ENCODE results near the gene PBXIP1. TPM values are rescaled to one million over a fixed set of nuclear protein-coding genes. Genes with fewer than 3 reads are reported as not detected.
A peak's percentile ranks its signal among the peaks of the same experiment; 100 is the strongest.

PBXIP1 gene
- total RNA-seq, 1 experiment from 2014 or later, result 26.5 TPM

DNA sequence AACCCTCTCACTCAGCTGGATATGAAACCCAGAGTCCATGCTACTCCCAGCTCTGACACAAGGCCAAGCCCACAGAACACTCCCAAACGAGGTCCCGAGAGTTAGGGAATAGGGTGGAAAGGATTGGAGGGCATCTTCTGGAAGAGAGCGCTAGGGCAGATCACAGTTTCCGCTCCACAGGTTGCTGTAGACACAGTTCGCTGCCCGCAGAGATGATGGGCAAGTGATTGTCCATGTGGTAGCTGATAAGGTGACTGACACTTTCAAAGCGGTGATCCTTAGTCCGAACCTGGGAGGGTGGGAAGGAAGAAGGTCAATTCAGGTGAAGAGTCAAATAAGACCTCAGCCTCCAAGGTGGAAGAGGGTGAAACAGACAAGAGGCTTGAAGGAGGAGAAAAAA, 7.7 kb upstream of the PBXIP1 start:
- peaks cover 29% of the 10 kb centered on the region for H3K4me1 Mint-ChIP-seq
- CTCF ChIA-PET, result interaction anchor here (4.1 kb wide), 1 partner anchor 36 kb away, joined by 25 read pairs; no protein-coding TSS in a partner anchor

DNA sequence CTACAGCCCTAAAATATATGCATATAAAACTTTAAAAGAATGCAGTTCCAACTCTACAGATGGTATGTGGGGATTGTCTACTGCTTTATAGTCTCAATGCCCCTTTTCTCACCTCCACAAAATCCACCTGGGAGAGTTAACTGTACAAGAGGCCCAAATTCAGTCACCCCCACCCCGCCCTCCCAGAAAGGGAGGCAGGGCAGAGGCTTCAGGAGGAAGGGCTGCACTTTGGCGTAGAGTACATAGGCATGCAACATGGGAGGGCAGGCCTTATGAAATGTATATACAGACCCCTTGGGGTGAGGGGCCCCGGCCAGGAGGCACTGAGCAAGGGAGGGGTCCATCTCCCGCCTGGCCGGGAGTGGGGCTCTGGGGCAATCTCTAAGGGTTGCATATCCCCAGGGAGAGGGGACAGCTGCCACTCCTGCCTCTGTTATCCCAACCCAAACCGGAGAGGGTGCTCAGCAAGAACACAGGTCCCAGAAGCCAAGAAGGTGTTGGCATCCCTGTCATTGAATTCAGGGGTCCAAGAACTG, 7.0 kb upstream of the PBXIP1 start:
- Mint-ChIP-seq H3K4me3 (peak overlapping the region; percentile 81), H3K36me3 (peaks cover 56% of the 10 kb centered on the region), H3K4me1 (peaks cover 22% of the 10 kb centered on the region), H3K27ac (no peak overlapping the region; the same call in 1 of the 2 replicates), H3K27me3 (ENCODE audit: low read depth) (no peaks in the 10 kb centered on the region), H3K9me3 (no peaks in the 10 kb centered on the region)
- TF ChIP-seq GABPB1 (CRISPR knock-in tag; IDR thresholded peaks at IDR 0.05) (no peak), TCF7 (CRISPR knock-in tag; IDR thresholded peaks at IDR 0.05; ENCODE audit: low read depth) (no peak), EMX1 (CRISPR knock-in tag; IDR thresholded peaks at IDR 0.05) (no peak), ZNF317 (CRISPR knock-in tag; IDR thresholded peaks at IDR 0.05; ENCODE audit: borderline replicate concordance, low read depth) (no peak), ZNF671 (CRISPR knock-in tag; IDR thresholded peaks at IDR 0.05) (no peak), MAX (CRISPR knock-in tag; IDR thresholded peaks at IDR 0.05) (no peak), SP1 (CRISPR knock-in tag; conservative IDR thresholded peaks at IDR 0.05) (no peak), CREM (CRISPR knock-in tag; IDR thresholded peaks at IDR 0.05) (no peak), NFATC4 (CRISPR knock-in tag; IDR thresholded peaks at IDR 0.05) (no peak), IRF2 (CRISPR knock-in tag; IDR thresholded peaks at IDR 0.05; ENCODE audit: borderline replicate concordance, low read depth) (no peak)
- TF ChIP-seq, protein P1, sequence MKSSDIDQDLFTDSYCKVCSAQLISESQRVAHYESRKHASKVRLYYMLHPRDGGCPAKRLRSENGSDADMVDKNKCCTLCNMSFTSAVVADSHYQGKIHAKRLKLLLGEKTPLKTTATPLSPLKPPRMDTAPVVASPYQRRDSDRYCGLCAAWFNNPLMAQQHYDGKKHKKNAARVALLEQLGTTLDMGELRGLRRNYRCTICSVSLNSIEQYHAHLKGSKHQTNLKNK (CRISPR knock-in tag; IDR thresholded peaks at IDR 0.05), result no peak
- TF ChIP-seq, protein P2, sequence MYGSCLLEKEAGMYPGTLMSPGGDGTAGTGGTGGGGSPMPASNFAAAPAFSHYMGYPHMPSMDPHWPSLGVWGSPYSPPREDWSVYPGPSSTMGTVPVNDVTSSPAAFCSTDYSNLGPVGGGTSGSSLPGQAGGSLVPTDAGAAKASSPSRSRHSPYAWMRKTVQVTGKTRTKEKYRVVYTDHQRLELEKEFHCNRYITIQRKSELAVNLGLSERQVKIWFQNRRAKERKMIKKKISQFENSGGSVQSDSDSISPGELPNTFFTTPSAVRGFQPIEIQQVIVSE (CRISPR knock-in tag; IDR thresholded peaks at IDR 0.05; ENCODE audit: borderline replicate concordance), result no peak
- TF ChIP-seq, protein P3, sequence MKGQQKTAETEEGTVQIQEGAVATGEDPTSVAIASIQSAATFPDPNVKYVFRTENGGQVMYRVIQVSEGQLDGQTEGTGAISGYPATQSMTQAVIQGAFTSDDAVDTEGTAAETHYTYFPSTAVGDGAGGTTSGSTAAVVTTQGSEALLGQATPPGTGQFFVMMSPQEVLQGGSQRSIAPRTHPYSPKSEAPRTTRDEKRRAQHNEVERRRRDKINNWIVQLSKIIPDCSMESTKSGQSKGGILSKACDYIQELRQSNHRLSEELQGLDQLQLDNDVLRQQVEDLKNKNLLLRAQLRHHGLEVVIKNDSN (CRISPR knock-in tag; IDR thresholded peaks at IDR 0.05), result no peak
- TF ChIP-seq, protein P4, sequence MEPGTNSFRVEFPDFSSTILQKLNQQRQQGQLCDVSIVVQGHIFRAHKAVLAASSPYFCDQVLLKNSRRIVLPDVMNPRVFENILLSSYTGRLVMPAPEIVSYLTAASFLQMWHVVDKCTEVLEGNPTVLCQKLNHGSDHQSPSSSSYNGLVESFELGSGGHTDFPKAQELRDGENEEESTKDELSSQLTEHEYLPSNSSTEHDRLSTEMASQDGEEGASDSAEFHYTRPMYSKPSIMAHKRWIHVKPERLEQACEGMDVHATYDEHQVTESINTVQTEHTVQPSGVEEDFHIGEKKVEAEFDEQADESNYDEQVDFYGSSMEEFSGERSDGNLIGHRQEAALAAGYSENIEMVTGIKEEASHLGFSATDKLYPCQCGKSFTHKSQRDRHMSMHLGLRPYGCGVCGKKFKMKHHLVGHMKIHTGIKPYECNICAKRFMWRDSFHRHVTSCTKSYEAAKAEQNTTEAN (CRISPR knock-in tag; IDR thresholded peaks at IDR 0.05), result no peak
- TF ChIP-seq, protein P5, sequence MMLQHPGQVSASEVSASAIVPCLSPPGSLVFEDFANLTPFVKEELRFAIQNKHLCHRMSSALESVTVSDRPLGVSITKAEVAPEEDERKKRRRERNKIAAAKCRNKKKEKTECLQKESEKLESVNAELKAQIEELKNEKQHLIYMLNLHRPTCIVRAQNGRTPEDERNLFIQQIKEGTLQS (CRISPR knock-in tag; conservative IDR thresholded peaks at IDR 0.05), result no peak
- CTCF ChIA-PET, result interaction anchor here (1.0 to 4.1 kb wide), 6 partner anchors 9 to 210 kb away, joined by 5 to 33 read pairs (median 12); partner anchors contain the start of genes FLAD1, KRTCAP2, LENEP and SHC1
- ATAC-seq (no peak), DNase-seq (ENCODE audit: low spot score) (no peak)
- POLR2A ChIA-PET, result interaction anchor here (2.4 to 3.2 kb wide), 3 partner anchors 8 to 20 kb away, joined by 10 to 26 read pairs (median 11); partner anchors contain the start of genes FLAD1 and SHC1

More for the DNA sequence above, 7.7 kb upstream of the PBXIP1 start:
- DNase-seq (ENCODE audit: low spot score) (no peak), ATAC-seq (no peak)
- H3K4me3 Mint-ChIP-seq, result no peak overlapping the region
- H3K27ac Mint-ChIP-seq, result peak overlapping the region; percentile 67
- TF ChIP-seq RELA (CRISPR knock-in tag; IDR thresholded peaks at IDR 0.05; ENCODE audit: borderline replicate concordance) (no peak), MAX (CRISPR knock-in tag; IDR thresholded peaks at IDR 0.05) (no peak), ATF2 (CRISPR knock-in tag; IDR thresholded peaks at IDR 0.05; ENCODE audit: borderline replicate concordance, low read depth) (no peak), ZNF317 (CRISPR knock-in tag; IDR thresholded peaks at IDR 0.05; ENCODE audit: borderline replicate concordance, low read depth) (no peak), ZNF263 (CRISPR knock-in tag; IDR thresholded peaks at IDR 0.05; ENCODE audit: low read depth) (no peak), NR1H2 (CRISPR knock-in tag; IDR thresholded peaks at IDR 0.05) (no peak), SP1 (CRISPR knock-in tag; conservative IDR thresholded peaks at IDR 0.05) (no peak), ELF4 (CRISPR knock-in tag; IDR thresholded peaks at IDR 0.05; ENCODE audit: low read depth) (no peak)
- TF ChIP-seq, protein P6, sequence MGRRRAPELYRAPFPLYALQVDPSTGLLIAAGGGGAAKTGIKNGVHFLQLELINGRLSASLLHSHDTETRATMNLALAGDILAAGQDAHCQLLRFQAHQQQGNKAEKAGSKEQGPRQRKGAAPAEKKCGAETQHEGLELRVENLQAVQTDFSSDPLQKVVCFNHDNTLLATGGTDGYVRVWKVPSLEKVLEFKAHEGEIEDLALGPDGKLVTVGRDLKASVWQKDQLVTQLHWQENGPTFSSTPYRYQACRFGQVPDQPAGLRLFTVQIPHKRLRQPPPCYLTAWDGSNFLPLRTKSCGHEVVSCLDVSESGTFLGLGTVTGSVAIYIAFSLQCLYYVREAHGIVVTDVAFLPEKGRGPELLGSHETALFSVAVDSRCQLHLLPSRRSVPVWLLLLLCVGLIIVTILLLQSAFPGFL (CRISPR knock-in tag; IDR thresholded peaks at IDR 0.05; ENCODE audit: borderline replicate concordance), result no peak
- POLR2A ChIA-PET, result interaction anchor here (1.4 to 3.2 kb wide), 4 partner anchors 10 to 31 kb away, joined by 4 to 11 read pairs (median 7); partner anchors contain the start of gene FLAD1
- no peaks in the 10 kb centered on the region for H3K27me3 Mint-ChIP-seq (ENCODE audit: low read depth)
- H3K9me3 Mint-ChIP-seq, result no peaks in the 10 kb centered on the region
- peaks cover 57% of the 10 kb centered on the region for H3K36me3 Mint-ChIP-seq

All from WTC11 (cell line).